NCI-H1694 treated with DMSO at 0.1 percent for 48 hours (cell line): ENCODE data around the gene CRLF1.

Source experiments
- DNase-seq: peaks from one replicate; lab custom pipeline; 2025; lab: John Stamatoyannopoulos, UW

CRLF1 gene

GRCh38 chr19:18636183-18636968 lies 29.8 kb upstream of the CRLF1 start:
- DNase-seq = peak; percentile 91

- no peak for DNase-seq
These were observed 29.2 kb upstream of the CRLF1 start for GRCh38 chr19:18635831-18636182.

GRCh38 chr19:18634612-18635297 lies 28.2 kb upstream of the CRLF1 start:
- DNase-seq = peak; percentile 53

- DNase-seq = no peak
These were observed 26.7 kb upstream of the CRLF1 start for GRCh38 chr19:18633321-18633720.

GRCh38 chr19:18629166-18630088 lies 22.8 kb upstream of the CRLF1 start:
- no peak for DNase-seq

- no peak for DNase-seq
These were observed 20.3 kb upstream of the CRLF1 start for GRCh38 chr19:18626906-18627305.

GRCh38 chr19:18620902-18621301 lies 14.3 kb upstream of the CRLF1 start:
- no peak for DNase-seq

GRCh38 chr19:18620311-18620710 lies 13.7 kb upstream of the CRLF1 start:
- no peak for DNase-seq

- DNase-seq = no peak
These were observed 11.6 kb upstream of the CRLF1 start for GRCh38 chr19:18618236-18618635.

- no peak for DNase-seq
These were observed 11.0 kb upstream of the CRLF1 start for GRCh38 chr19:18617562-18617961.

- DNase-seq = no peak
These were observed 9.4 kb upstream of the CRLF1 start for GRCh38 chr19:18616023-18616422.

- DNase-seq = peak; percentile 48
These were observed 7.1 kb upstream of the CRLF1 start for GRCh38 chr19:18613589-18614234.

- DNase-seq = no peak
These were observed 6.4 kb upstream of the CRLF1 start, which contains the start of gene TMEM59L for GRCh38 chr19:18612772-18613588. TSS of gene TMEM59L (plus strand) at chr19:18612870. CDS start at chr19:18612959, 89 bp downstream.

GRCh38 chr19:18612051-18612771 lies 5.6 kb upstream of the CRLF1 start:
- no peak for DNase-seq

GRCh38 chr19:18611327-18612050 lies 4.9 kb upstream of the CRLF1 start:
- DNase-seq = no peak

- no peak for DNase-seq
These were observed 4.1 kb upstream of the CRLF1 start for GRCh38 chr19:18610556-18611326.

GRCh38 chr19:18610245-18610555 lies 3.6 kb upstream of the CRLF1 start:
- no peak for DNase-seq

GRCh38 chr19:18609717-18610051 lies 3.1 kb upstream of the CRLF1 start:
- no peak for DNase-seq
